ENCODE data around the gene RERE. TPM values are rescaled to one million over a fixed set of nuclear protein-coding genes. Genes with fewer than 3 reads are reported as not detected.

RERE gene
- total RNA-seq, 1 donor, result 55.0 TPM

DNA sequence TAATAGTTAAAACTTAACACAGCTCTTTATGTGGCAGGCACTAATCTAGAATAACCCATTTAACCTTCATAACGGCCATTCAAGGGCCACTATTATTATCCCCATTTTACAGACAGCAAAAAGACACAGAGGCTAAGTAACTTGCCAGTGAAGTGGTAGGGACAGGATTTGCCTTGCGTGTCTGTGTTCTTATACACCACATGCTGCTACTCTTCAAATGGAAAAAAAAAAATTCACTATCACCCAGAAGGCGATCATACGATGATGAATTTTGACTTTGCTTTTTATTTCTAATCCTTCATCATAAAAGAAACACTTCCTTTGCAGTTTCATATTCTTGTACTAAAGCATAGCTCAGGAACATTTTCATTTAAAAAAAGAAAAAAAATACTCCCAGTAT, 65.5 kb downstream of the RERE start:
- no peak overlapping the region for H3K4me3 ChIP-seq (ENCODE audit: insufficient read depth, low read length)
- no peaks in the 10 kb centered on the region for H3K4me1 ChIP-seq (ENCODE audit: insufficient read depth, low read length)
- no peaks in the 10 kb centered on the region for H3K27me3 ChIP-seq (ENCODE audit: insufficient read depth, low read length)
- H2AFZ ChIP-seq (ENCODE audit: low read length), result no peak overlapping the region
- H3K36me3 ChIP-seq (ENCODE audit: insufficient read depth, low read length), result no peaks in the 10 kb centered on the region
- H3K9me3 ChIP-seq (ENCODE audit: low read depth, low read length), result no peaks in the 10 kb centered on the region
- no peak for TF ChIP-seq CTCF (IDR thresholded peaks at IDR 0.05; ENCODE audit: extremely low read depth, low read depth, low read length)
- no peak overlapping the region for H3K27ac ChIP-seq (ENCODE audit: low read depth, low read length)
- peaks cover 9% of the 10 kb centered on the region for H4K20me1 ChIP-seq (ENCODE audit: insufficient read depth, low read length)
- H3K4me2 ChIP-seq (ENCODE audit: insufficient read depth, low read length), result no peak overlapping the region
- no peak for DNase-seq (ENCODE audit: insufficient read length, low spot score, missing footprints)
- H3K79me2 ChIP-seq (ENCODE audit: insufficient read depth, low read length), result no peaks in the 10 kb centered on the region

DNA sequence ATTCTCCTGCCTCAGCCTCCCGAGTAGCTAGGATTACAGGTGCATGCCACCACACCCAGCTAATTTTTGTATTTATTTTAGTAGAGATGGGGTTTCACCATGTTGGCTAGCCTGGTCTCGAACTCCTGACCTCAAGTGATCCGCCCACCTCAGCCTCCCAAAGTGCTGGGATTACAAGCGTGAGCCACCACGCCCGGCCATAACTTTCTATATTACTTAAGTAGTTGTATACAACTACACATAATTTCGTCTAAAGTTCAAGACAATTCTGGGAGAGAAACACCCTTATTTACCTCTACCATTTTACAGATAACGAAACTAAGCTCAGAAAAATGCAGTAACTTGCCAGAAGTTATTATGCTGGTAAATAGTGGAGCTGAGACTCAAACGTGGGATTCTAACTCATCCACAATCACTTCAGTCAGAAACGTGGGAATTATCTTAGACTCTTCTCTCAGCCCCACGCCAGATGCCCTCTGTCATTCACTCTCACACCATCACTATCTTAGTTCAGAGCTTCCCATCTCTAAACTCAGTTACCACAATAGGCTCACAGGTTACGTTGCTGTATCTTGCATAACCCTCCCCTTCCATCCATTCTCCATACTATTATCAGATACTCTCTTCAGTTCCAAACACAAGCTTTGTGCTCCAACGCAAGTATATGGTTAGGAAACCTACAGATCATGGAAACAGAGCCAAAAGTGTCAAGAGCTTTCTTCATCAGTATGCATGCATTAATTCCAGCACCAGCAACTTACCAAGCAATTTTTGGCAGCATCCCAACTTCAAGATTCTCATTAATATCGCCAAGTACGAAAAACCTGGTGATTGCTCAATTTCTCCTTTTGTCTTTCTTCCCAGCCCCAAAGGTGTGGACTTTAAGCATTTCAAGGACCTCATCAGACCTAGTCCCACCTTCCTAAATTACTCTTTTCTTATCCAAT, 69.3 kb downstream of the RERE start:
- Histone ChIP-seq H3K27ac (ENCODE audit: low read depth, low read length) (no peak overlapping the region), H3K79me2 (ENCODE audit: insufficient read depth, low read length) (peaks cover 3% of the 10 kb centered on the region), H3K4me3 (ENCODE audit: insufficient read depth, low read length) (no peak overlapping the region), H3K9me3 (ENCODE audit: low read depth, low read length) (no peaks in the 10 kb centered on the region), H3K4me1 (ENCODE audit: insufficient read depth, low read length) (no peaks in the 10 kb centered on the region), H3K4me2 (ENCODE audit: insufficient read depth, low read length) (no peak overlapping the region), H3K36me3 (ENCODE audit: insufficient read depth, low read length) (no peaks in the 10 kb centered on the region), H2AFZ (ENCODE audit: low read length) (no peak overlapping the region), H4K20me1 (ENCODE audit: insufficient read depth, low read length) (peaks cover 9% of the 10 kb centered on the region), H3K27me3 (ENCODE audit: insufficient read depth, low read length) (no peaks in the 10 kb centered on the region)
- TF ChIP-seq CTCF (IDR thresholded peaks at IDR 0.05; ENCODE audit: extremely low read depth, low read depth, low read length), result no peak
- DNase-seq (ENCODE audit: insufficient read length, low spot score, missing footprints), result no peak

- H3K4me2 ChIP-seq (ENCODE audit: insufficient read depth, low read length), result no peak overlapping the region
- no peak for TF ChIP-seq CTCF (IDR thresholded peaks at IDR 0.05; ENCODE audit: extremely low read depth, low read depth, low read length)
- H3K27me3 ChIP-seq (ENCODE audit: insufficient read depth, low read length), result no peaks in the 10 kb centered on the region
- H2AFZ ChIP-seq (ENCODE audit: low read length), result no peak overlapping the region
- H4K20me1 ChIP-seq (ENCODE audit: insufficient read depth, low read length), result peaks cover 2% of the 10 kb centered on the region
- H3K27ac ChIP-seq (ENCODE audit: low read depth, low read length), result no peak overlapping the region
- H3K9me3 ChIP-seq (ENCODE audit: low read depth, low read length), result no peaks in the 10 kb centered on the region
- no peaks in the 10 kb centered on the region for H3K36me3 ChIP-seq (ENCODE audit: insufficient read depth, low read length)
- no peak for DNase-seq (ENCODE audit: insufficient read length, low spot score, missing footprints)
- H3K4me1 ChIP-seq (ENCODE audit: insufficient read depth, low read length), result no peaks in the 10 kb centered on the region
- H3K79me2 ChIP-seq (ENCODE audit: insufficient read depth, low read length), result peaks cover 5% of the 10 kb centered on the region
- H3K4me3 ChIP-seq (ENCODE audit: insufficient read depth, low read length), result no peak overlapping the region
Observed at GRCh38 chr1:8746554-8746953, 70.9 kb downstream of the RERE start.

DNA sequence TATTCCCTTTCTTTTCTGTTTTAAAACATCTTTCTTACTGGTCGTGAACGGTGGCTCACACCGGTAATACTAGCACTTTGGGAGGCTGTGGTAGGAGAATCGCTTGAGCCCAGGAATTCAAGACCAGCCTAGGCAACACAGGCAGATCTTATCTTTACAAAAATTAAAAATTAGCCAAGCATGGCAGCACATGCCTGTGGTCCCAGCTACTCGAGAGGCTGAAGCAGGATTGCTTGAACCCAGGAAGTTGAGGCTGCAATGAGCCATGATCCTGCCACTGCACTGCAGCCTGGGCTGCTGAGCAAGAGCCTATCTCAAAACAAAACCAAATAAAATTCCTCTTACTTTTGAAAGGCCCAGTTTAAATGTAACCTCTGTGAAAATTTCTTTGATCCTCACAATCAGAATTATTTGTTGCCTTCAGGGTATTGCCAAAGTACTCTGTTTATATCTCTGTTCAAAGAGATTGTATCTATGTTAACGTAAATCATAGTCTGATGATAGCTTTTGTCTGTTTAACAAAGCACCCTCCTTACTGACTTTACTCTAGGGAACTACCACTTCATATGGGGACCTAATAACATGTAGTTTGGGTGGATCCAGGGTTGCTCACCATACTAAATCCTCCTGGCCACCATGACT, 71.6 kb downstream of the RERE start:
- no peak for DNase-seq (ENCODE audit: insufficient read length, low spot score, missing footprints)
- Histone ChIP-seq H3K4me1 (ENCODE audit: insufficient read depth, low read length) (no peaks in the 10 kb centered on the region), H3K27ac (ENCODE audit: low read depth, low read length) (no peak overlapping the region), H3K4me2 (ENCODE audit: insufficient read depth, low read length) (no peak overlapping the region), H2AFZ (ENCODE audit: low read length) (no peak overlapping the region), H3K9me3 (ENCODE audit: low read depth, low read length) (no peaks in the 10 kb centered on the region), H3K36me3 (ENCODE audit: insufficient read depth, low read length) (no peaks in the 10 kb centered on the region), H4K20me1 (ENCODE audit: insufficient read depth, low read length) (peaks cover 2% of the 10 kb centered on the region), H3K79me2 (ENCODE audit: insufficient read depth, low read length) (peaks cover 8% of the 10 kb centered on the region), H3K27me3 (ENCODE audit: insufficient read depth, low read length) (no peaks in the 10 kb centered on the region), H3K4me3 (ENCODE audit: insufficient read depth, low read length) (no peak overlapping the region)
- TF ChIP-seq CTCF (IDR thresholded peaks at IDR 0.05; ENCODE audit: extremely low read depth, low read depth, low read length), result no peak

Data from osteoblast (primary cell).